ENCODE measurements around the gene RNU11. TPM values are rescaled to one million over a fixed set of nuclear protein-coding genes. Genes with fewer than 3 reads are reported as not detected.

The RNU11 gene
- total RNA-seq = not detected

DNA sequence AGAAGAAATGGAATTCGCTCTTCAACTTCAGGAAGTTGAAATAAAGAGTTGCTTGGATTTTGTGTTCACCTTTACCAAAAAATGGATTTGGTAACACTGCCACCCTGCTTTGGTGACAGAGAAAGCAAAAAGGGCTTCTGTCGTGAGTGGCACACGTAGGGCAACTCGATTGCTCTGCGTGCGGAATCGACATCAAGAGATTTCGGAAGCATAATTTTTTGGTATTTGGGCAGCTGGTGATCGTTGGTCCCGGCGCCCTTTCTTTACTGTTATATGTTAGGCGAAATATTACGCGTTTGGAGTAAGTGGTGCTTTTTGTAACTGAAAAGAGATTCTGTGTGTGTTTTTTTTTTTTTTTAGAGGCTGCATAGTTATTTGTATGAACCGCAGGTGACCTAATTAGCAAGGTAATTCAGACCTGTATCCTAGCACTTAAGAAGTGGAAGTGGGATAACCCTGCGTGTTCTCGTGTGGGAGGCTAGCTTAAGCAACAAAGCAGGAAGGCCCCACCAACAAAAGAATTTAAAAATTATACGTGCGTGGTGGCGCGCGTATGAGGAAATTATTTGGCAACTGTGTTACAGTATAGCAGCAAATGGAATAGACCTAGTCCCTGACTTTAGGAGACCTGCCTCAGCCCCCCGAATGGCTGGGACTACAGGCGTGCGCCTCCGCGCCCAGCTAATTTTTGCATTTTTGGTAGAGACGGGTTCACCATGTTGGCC is at the start of gene RNU11:
TSS of gene RNU11 (plus strand) at position 127 of the 725 bp plus-strand sequence.
- POLR2A ChIA-PET = interaction anchor here (0.5 to 4.6 kb wide), 47 partner anchors 8 to 555 kb away, joined by 3 to 185 read pairs (median 4); partner anchors contain the start of genes ATP5IF1, GMEB1, RCC1 and SESN2
- no peaks in the 10 kb centered on the region for H3K36me3 Mint-ChIP-seq (ENCODE audit: low read depth)
- ATAC-seq (peak; percentile 80), DNase-seq (peak; percentile 93)
- no peaks in the 10 kb centered on the region for H3K27me3 Mint-ChIP-seq (ENCODE audit: low read depth)
- peak within 1 kb of the TSS; percentile 84 for H3K4me3 Mint-ChIP-seq
- CTCF ChIA-PET = interaction anchor here (1.0 to 2.0 kb wide), 4 partner anchors 19 to 229 kb away, joined by 3 to 11 read pairs (median 6); partner anchors contain the start of genes GMEB1 and YTHDF2
- H3K27ac Mint-ChIP-seq = peak within 1 kb of the TSS; percentile 99
- H3K4me1 Mint-ChIP-seq (ENCODE audit: low read depth) = peaks cover 32% of the 10 kb centered on the region
- H3K9me3 Mint-ChIP-seq (ENCODE audit: insufficient read depth) = no peaks in the 10 kb centered on the region

DNA sequence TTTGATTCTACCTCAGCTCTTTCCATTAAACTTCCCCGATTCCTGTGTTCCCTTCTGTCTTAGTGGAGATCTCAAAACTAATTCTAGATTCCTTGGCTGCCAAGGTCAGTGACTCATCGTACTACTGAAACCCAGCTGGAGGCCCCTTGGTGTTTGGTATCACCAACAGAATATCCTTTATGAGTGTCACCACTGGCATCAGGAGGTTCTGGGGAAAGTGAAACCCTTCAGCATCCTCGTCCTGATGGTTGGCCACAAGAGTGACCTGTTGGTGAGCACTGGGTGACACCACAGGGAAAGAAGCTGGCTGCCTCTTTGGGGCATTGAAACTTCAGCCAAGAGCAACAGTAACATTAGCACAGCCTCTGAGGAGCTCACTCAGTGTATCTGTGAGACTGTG is 46.7 kb upstream of the RNU11 start:
- H3K27ac Mint-ChIP-seq = no peak overlapping the region
- POLR2A ChIA-PET = interaction anchor here (1.7 kb wide), 1 partner anchor 20 kb away, joined by 6 read pairs; no protein-coding TSS in a partner anchor
- peaks cover 32% of the 10 kb centered on the region for H3K36me3 Mint-ChIP-seq (ENCODE audit: low read depth)
- CTCF ChIA-PET = interaction anchor here (1.3 to 3.6 kb wide), 5 partner anchors 27 to 275 kb away, joined by 3 to 16 read pairs (median 5); no protein-coding TSS in a partner anchor
- H3K27me3 Mint-ChIP-seq (ENCODE audit: low read depth) = no peaks in the 10 kb centered on the region
- DNase-seq (no peak), ATAC-seq (no peak)
- peaks cover 13% of the 10 kb centered on the region for H3K4me1 Mint-ChIP-seq (ENCODE audit: low read depth)
- H3K4me3 Mint-ChIP-seq = no peak overlapping the region
- H3K9me3 Mint-ChIP-seq (ENCODE audit: insufficient read depth) = no peaks in the 10 kb centered on the region

GRCh38 chr1:28602536-28603439 is 45.6 kb upstream of the RNU11 start:
- CTCF ChIA-PET = interaction anchor here (0.7 to 3.6 kb wide), 14 partner anchors 9 to 248 kb away, joined by 3 to 16 read pairs (median 4); no protein-coding TSS in a partner anchor

DNA sequence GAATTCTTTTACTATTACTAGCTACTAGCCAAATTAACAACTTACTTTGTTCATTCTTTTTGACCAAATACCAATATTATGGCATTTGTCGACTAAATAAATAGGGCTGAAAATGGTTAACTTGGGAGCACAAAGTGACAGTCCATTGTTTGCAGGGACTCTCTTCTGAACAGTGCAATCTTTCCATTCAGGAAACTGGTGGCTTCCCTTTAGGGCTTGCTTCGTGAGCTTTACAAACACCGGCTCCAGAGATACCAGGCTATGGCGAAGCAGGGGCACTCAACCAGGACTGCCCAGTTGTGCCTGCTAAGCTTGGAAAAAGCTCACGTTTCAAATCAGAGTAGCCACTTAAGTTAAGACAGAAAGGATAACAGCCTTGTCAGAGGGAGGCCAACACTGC is 44.0 kb upstream of the RNU11 start:
- Mint-ChIP-seq H3K4me1 (ENCODE audit: low read depth) (peaks cover 13% of the 10 kb centered on the region), H3K27me3 (ENCODE audit: low read depth) (no peaks in the 10 kb centered on the region), H3K36me3 (ENCODE audit: low read depth) (peaks cover 34% of the 10 kb centered on the region), H3K9me3 (ENCODE audit: insufficient read depth) (no peaks in the 10 kb centered on the region), H3K4me3 (no peak overlapping the region), H3K27ac (no peak overlapping the region)
- no peak for DNase-seq
- ChIA-PET CTCF (interaction anchor here (1.7 to 3.6 kb wide), 3 partner anchors 11 to 246 kb away, joined by 3 to 16 read pairs (median 13); no protein-coding TSS in a partner anchor), POLR2A (interaction anchor here (0.9 to 1.0 kb wide), 2 partner anchors 23 to 39 kb away, joined by 3 read pairs; no protein-coding TSS in a partner anchor)
- ATAC-seq = no peak

More at GRCh38 chr1:28602536-28603439, 45.6 kb upstream of the RNU11 start:
- no peaks in the 10 kb centered on the region for H3K27me3 Mint-ChIP-seq (ENCODE audit: low read depth)
- H3K36me3 Mint-ChIP-seq (ENCODE audit: low read depth) = peaks cover 33% of the 10 kb centered on the region
- H3K27ac Mint-ChIP-seq = peak overlapping the region; percentile 14
- POLR2A ChIA-PET = interaction anchor here (1.7 kb wide), 1 partner anchor 21 kb away, joined by 6 read pairs; no protein-coding TSS in a partner anchor
- H3K4me1 Mint-ChIP-seq (ENCODE audit: low read depth) = peaks cover 13% of the 10 kb centered on the region
- H3K9me3 Mint-ChIP-seq (ENCODE audit: insufficient read depth) = no peaks in the 10 kb centered on the region
- ATAC-seq = no peak
- no peak overlapping the region for H3K4me3 Mint-ChIP-seq
- DNase-seq = no peak

DNA sequence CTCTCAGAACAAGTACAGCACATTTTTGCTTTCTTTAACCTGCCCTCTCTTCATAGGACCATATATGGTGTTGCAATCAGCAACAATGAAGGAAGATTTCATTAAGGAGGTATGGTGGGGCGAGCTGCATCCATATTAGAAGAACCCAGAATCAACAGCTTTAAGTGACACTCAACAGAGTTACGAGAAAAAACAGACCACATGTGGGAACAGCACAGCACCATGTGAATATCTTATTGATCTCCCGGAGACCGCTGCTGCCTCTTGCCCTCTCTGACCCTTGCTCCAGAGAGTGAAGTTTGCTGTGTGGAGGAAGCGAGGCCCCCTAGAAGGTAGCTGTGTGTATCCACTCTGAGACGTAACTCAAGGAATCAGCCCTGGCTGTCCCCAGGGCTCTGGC is 43.4 kb upstream of the RNU11 start:
- no peaks in the 10 kb centered on the region for H3K9me3 Mint-ChIP-seq (ENCODE audit: insufficient read depth)
- H3K27ac Mint-ChIP-seq = no peak overlapping the region
- CTCF ChIA-PET = interaction anchor here (3.6 kb wide), 1 partner anchor 246 kb away, joined by 16 read pairs; no protein-coding TSS in a partner anchor
- no peaks in the 10 kb centered on the region for H3K27me3 Mint-ChIP-seq (ENCODE audit: low read depth)
- DNase-seq (no peak), ATAC-seq (no peak)
- peaks cover 36% of the 10 kb centered on the region for H3K36me3 Mint-ChIP-seq (ENCODE audit: low read depth)
- peaks cover 13% of the 10 kb centered on the region for H3K4me1 Mint-ChIP-seq (ENCODE audit: low read depth)
- H3K4me3 Mint-ChIP-seq = no peak overlapping the region
- POLR2A ChIA-PET = interaction anchor here (0.9 kb wide), 1 partner anchor 23 kb away, joined by 3 read pairs; no protein-coding TSS in a partner anchor

GRCh38 chr1:28606771-28607170 is 41.6 kb upstream of the RNU11 start:
- Mint-ChIP-seq H3K27me3 (ENCODE audit: low read depth) (no peaks in the 10 kb centered on the region), H3K4me1 (ENCODE audit: low read depth) (peaks cover 9% of the 10 kb centered on the region), H3K9me3 (ENCODE audit: insufficient read depth) (no peaks in the 10 kb centered on the region), H3K4me3 (no peak overlapping the region), H3K36me3 (ENCODE audit: low read depth) (peaks cover 37% of the 10 kb centered on the region), H3K27ac (no peak overlapping the region)
- DNase-seq = no peak
- no peak for ATAC-seq
- POLR2A ChIA-PET = interaction anchor here (1.5 kb wide), 1 partner anchor 25 kb away, joined by 3 read pairs; no protein-coding TSS in a partner anchor
- CTCF ChIA-PET = interaction anchor here (0.8 kb wide), 1 partner anchor 247 kb away, joined by 3 read pairs; no protein-coding TSS in a partner anchor

DNA sequence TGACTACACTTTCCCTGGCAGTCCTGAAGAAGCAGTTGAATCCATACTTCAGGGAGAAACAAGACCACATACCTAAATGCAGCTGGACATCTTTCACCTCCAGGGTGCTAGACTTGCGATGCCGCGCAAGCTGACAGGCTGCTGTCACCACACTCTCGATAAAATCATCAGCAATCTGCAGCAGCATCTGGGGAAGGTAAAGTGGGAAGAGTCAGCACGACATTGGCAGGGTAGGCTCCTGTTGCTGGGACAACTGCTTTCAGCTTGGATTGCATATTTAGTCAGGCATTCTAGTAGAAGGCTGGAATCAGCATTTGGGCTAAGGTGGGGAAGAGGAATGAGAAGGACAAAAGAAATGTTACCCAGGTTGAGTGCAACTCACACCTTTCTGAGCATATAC is 35.2 kb upstream of the RNU11 start:
- no peak for ATAC-seq
- Mint-ChIP-seq H3K9me3 (ENCODE audit: insufficient read depth) (no peaks in the 10 kb centered on the region), H3K4me1 (ENCODE audit: low read depth) (no peaks in the 10 kb centered on the region), H3K27me3 (ENCODE audit: low read depth) (no peaks in the 10 kb centered on the region), H3K4me3 (no peak overlapping the region), H3K27ac (no peak overlapping the region), H3K36me3 (ENCODE audit: low read depth) (peaks cover 38% of the 10 kb centered on the region)
- CTCF ChIA-PET = no interaction called here
- POLR2A ChIA-PET = no interaction called here
- DNase-seq = no peak

DNA sequence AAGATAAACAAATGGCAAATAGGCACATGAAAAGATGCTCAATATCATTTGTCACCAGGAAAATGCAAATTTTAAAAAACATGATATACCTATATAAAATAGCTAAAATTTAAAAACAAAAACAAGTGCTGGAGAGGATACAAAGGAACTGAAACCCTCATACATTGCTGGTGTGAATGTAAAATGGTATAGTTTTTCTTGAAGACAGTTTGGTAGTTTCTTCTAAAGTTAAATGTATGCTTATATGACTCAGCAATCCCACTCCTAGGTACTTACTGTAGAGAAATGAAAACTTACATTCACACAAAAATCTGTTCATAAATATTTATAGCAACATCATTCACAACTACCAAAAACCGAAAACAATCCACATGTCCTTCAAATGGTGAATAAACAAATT is 16.7 kb upstream of the RNU11 start:
- ATAC-seq = no peak
- POLR2A ChIA-PET = no interaction called here
- Mint-ChIP-seq H3K36me3 (ENCODE audit: low read depth) (peaks cover 2% of the 10 kb centered on the region), H3K4me3 (no peak overlapping the region), H3K27me3 (ENCODE audit: low read depth) (no peaks in the 10 kb centered on the region), H3K4me1 (ENCODE audit: low read depth) (no peaks in the 10 kb centered on the region), H3K27ac (no peak overlapping the region), H3K9me3 (ENCODE audit: insufficient read depth) (no peaks in the 10 kb centered on the region)
- DNase-seq = no peak
- CTCF ChIA-PET = interaction anchor here (1.1 to 2.3 kb wide), 2 partner anchors 9 to 105 kb away, joined by 3 to 6 read pairs; partner anchors contain the start of gene YTHDF2

DNA sequence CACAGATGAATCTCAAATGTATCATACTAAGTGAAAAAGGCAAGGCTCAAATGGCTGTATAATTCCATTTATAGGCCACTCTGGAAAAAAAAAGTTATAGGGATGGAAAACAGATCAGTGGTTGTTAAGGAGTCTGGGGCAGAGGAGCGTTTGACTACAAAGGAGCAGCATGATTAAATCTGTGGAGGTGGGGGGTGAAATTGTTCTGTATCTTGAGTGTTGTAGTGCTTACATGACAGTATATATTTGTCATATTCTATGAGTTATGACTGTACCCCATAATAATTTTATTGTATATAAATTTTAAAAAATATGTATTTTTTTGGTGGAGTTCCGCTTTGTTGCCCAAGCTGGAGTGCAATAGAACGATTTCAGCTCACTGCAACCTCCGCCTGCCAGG is 15.8 kb upstream of the RNU11 start:
- ChIA-PET CTCF (no interaction called here), POLR2A (interaction anchor here (0.6 to 1.1 kb wide), 2 partner anchors 15 to 37 kb away, joined by 3 read pairs; no protein-coding TSS in a partner anchor)
- H3K36me3 Mint-ChIP-seq (ENCODE audit: low read depth) = peaks cover 2% of the 10 kb centered on the region
- H3K27ac Mint-ChIP-seq = no peak overlapping the region
- no peaks in the 10 kb centered on the region for H3K4me1 Mint-ChIP-seq (ENCODE audit: low read depth)
- no peak for ATAC-seq
- H3K27me3 Mint-ChIP-seq (ENCODE audit: low read depth) = no peaks in the 10 kb centered on the region
- DNase-seq = no peak
- no peaks in the 10 kb centered on the region for H3K9me3 Mint-ChIP-seq (ENCODE audit: insufficient read depth)
- no peak overlapping the region for H3K4me3 Mint-ChIP-seq

- ChIA-PET POLR2A (interaction anchor here (0.6 to 5.0 kb wide), 7 partner anchors 8 to 192 kb away, joined by 3 to 59 read pairs (median 4); partner anchors contain the start of genes GMEB1 and YTHDF2), CTCF (interaction anchor here (0.5 to 3.2 kb wide), 18 partner anchors 10 to 592 kb away, joined by 3 to 30 read pairs (median 4); partner anchors contain the start of genes GMEB1, RCC1 and YTHDF2)
- Mint-ChIP-seq H3K4me1 (ENCODE audit: low read depth) (peaks cover 39% of the 10 kb centered on the region), H3K27ac (no peak overlapping the region), H3K36me3 (ENCODE audit: low read depth) (peaks cover 7% of the 10 kb centered on the region), H3K9me3 (ENCODE audit: insufficient read depth) (no peaks in the 10 kb centered on the region), H3K27me3 (ENCODE audit: low read depth) (no peaks in the 10 kb centered on the region), H3K4me3 (peak overlapping the region; percentile 99)
- ATAC-seq (no peak), DNase-seq (peak; percentile 60)
Observed at GRCh38 chr1:28640766-28641165, 7.6 kb upstream of the RNU11 start.
